Panc1 (cell line): Measurements from ENCODE around the gene SPATA33. TPM values are rescaled to one million over a fixed set of nuclear protein-coding genes. Genes with fewer than 3 reads are reported as not detected.
A peak's percentile ranks its signal among the peaks of the same experiment; 100 is the strongest.

ENCODE experiments used
- ATAC-seq: fragments of 200-7000 bp; cut with Tn5 transposase; 2 replicates; pipeline ENCODE4 v1.9.1; 2020; ENCODE audit warnings: mild to moderate bottlenecking, moderate library complexity
- Bru-seq: library from RNA; stranded (reverse); fragments of 400-500 nt; gene quantifications from one replicate; lab custom pipeline; 2021; lab: Mats Ljungman, UMichigan
- BruChase-seq, 2 experiments: library from RNA; stranded (reverse); fragments of 400-500 nt; gene quantifications; one replicate each; lab custom pipeline; 2021; lab: Mats Ljungman, UMichigan
- BruUV-seq: library from RNA; stranded (reverse); fragments of 400-500 nt; replicated peaks from 2 replicates; lab custom pipeline; 2021; lab: Mats Ljungman, UMichigan
- CTCF ChIA-PET: fragments of 300-600 bp; sonication (Branson Sonifier 250); formaldehyde crosslinking; loops from one replicate; lab custom pipeline; 2022; ENCODE audit warnings: antibody characterized with exemption; lab: Charles Lee
- POLR2A ChIA-PET: fragments of 300-600 bp; sonication (Branson Sonifier 250); formaldehyde crosslinking; loops from one replicate; lab custom pipeline; 2022; ENCODE audit warnings: antibody characterized with exemption; lab: Charles Lee
- DNase-seq: peaks from one replicate; pipeline ENCODE4 v3.0.0-alpha.2; 2010; ENCODE audit warnings: low read depth, low spot score
- H3K27ac ChIP-seq: 2 replicates; pipeline ENCODE4 v1.5.1; 2011; ENCODE audit warnings: mild to moderate bottlenecking, low read length, inconsistent platforms
- H3K27me3 ChIP-seq: fragments of 200-500 bp; sonication (Bioruptor generic); 2 replicates; pipeline ENCODE4 v1.6.0; 2014; ENCODE audit warnings: low read length, inconsistent platforms; ENCODE audit not compliant: control insufficient read depth, insufficient read depth
- H3K36me3 ChIP-seq: fragments of 200-500 bp; sonication (Bioruptor generic); 2 replicates; pipeline ENCODE4 v1.5.1; 2014; ENCODE audit warnings: inconsistent platforms, mild to moderate bottlenecking, low read length, moderate library complexity; ENCODE audit not compliant: control insufficient read depth, insufficient read depth
- H3K4me1 ChIP-seq: 2 replicates; pipeline ENCODE4 v1.5.1; 2011; ENCODE audit warnings: inconsistent platforms, mild to moderate bottlenecking, low read length, moderate library complexity; ENCODE audit not compliant: control insufficient read depth, insufficient read depth
- H3K4me3 ChIP-seq, 2 experiments: 2 replicates each; pipeline ENCODE4 v1.5.1; 2011 to 2012; ENCODE audit warnings: low read depth in 2 of 2, low read length in 2 of 2, mild to moderate bottlenecking in 2 of 2, inconsistent platforms in 1 of 2, moderate library complexity in 1 of 2
- H3K9me3 ChIP-seq: fragments of 200-500 bp; sonication (Bioruptor generic); 2 replicates; pipeline ENCODE4 v1.5.1; 2014; ENCODE audit warnings: low read depth, mild to moderate bottlenecking, inconsistent platforms, low read length, moderate library complexity; ENCODE audit not compliant: control insufficient read depth, insufficient read depth
- CTCF ChIP-seq: fragments of 450-650 bp; IDR thresholded peaks from 2 replicates; pipeline ENCODE4 v1.5.1; 2017; ENCODE audit warnings: mild to moderate bottlenecking
- POLR2AphosphoS5 ChIP-seq: IDR thresholded peaks from 2 replicates; pipeline ENCODE4 v1.6.1; 2012; ENCODE audit warnings: mild to moderate bottlenecking, low read depth, low read length, moderate library complexity
- REST ChIP-seq, 2 experiments: IDR thresholded peaks; 2 replicates each; pipeline ENCODE4 v1.6.1; 2011 to 2012; ENCODE audit warnings: low read depth in 2 of 2, control low read depth in 1 of 2, low read length in 1 of 2, mild to moderate bottlenecking in 1 of 2, moderate library complexity in 1 of 2; ENCODE audit not compliant: insufficient read depth in 1 of 2
- SIN3A ChIP-seq: IDR thresholded peaks from 2 replicates; pipeline ENCODE4 v1.6.1; 2012; ENCODE audit warnings: low read depth, mild to moderate bottlenecking, low read length, moderate library complexity, borderline replicate concordance; ENCODE audit not compliant: insufficient read depth
- TCF7L2 ChIP-seq: IDR thresholded peaks from 2 replicates; pipeline ENCODE4 v1.6.1; 2011; ENCODE audit warnings: mild to moderate bottlenecking, low read depth, low read length, inconsistent platforms
- in situ Hi-C: cut with HindIII; loops from 2 replicates; pipeline ENCODE4 v1.10.0; 2016; ENCODE audit warnings: low sequenced_read_pairs, low pct_unique_long_range_greater_than_20kb
- intact Hi-C: fragments of 100-400 bp; cut with micrococcal nuclease; formaldehyde crosslinking; loops from one replicate; pipeline ENCODE4 v1.10.0; 2022; ENCODE audit not compliant: unreplicated experiment
- long read RNA-seq: library from polyadenylated mRNA; unstranded; transcript quantifications from one replicate; pipeline ENCODE4 v2.0.0, GENCODE V29; 2021; ENCODE audit not compliant: unreplicated experiment
- polyA plus RNA-seq: library from polyadenylated mRNA; unstranded; fragments of >200 nt; gene quantifications from one replicate; pipeline ENCODE4 v1.2.1, GENCODE V29; 2012; ENCODE audit warnings: missing spikeins; ENCODE audit not compliant: insufficient read length
- total RNA-seq: library from RNA; stranded (reverse); gene quantifications from one replicate; pipeline ENCODE4 v1.2.1, GENCODE V29; 2021; ENCODE audit not compliant: unreplicated experiment

Gene SPATA33
- total RNA-seq = 18.3 TPM
- polyA plus RNA-seq = 12.4 TPM
- percentile 64 among the genes with signal in this experiment for Bru-seq, nascent RNA
- BruChase-seq, experiment 1, labeled RNA remaining after a 2-hour chase = percentile 69 among the genes with signal in this experiment
- BruChase-seq, experiment 2, labeled RNA remaining after a 6-hour chase = percentile 76 among the genes with signal in this experiment
- long read RNA-seq, transcript SPATA33-204 (2 exons, 2,368 nt) = major isoform, 6 of 29 reads
- long read RNA-seq, partial matches to known transcripts = 1 of 29 reads
- long read RNA-seq, other reads (novel, unspliced or antisense) = 16 of 29 reads

- ChIA-PET POLR2A (interaction anchor here (0.6 to 0.9 kb wide), 2 partner anchors 9 to 57 kb away, joined by 9 to 11 read pairs; no protein-coding TSS in a partner anchor), CTCF (interaction anchor here (0.6 kb wide), 2 partner anchors 72 to 99 kb away, joined by 10 to 12 read pairs; no protein-coding TSS in a partner anchor)
- BruUV-seq = no TSS peak
- intact Hi-C loops = no loop called here
- peak; percentile 96 for ATAC-seq
- peak within 1 kb of the TSS; percentile 92 to 96 for H3K4me3 ChIP-seq
- in situ Hi-C loops = no loop called here
- TF ChIP-seq SIN3A = peak; percentile 90; the same call in 1 of the 2 replicates
- TF ChIP-seq POLR2AphosphoS5 = no peak
- TF ChIP-seq TCF7L2 = no peak
- TF ChIP-seq REST (IDR thresholded peaks at IDR 0.05; ENCODE audit: insufficient read depth in 1 of 2, low read depth in 2 of 2, low read length in 1 of 2) = no peak
- no peak for TF ChIP-seq CTCF
- H3K36me3 ChIP-seq = peaks cover 18% of the 10 kb centered on the region
- H3K9me3 ChIP-seq = no peaks in the 10 kb centered on the region
- no peaks in the 10 kb centered on the region for H3K4me1 ChIP-seq
- H3K27ac ChIP-seq = peak within 1 kb of the TSS; percentile 93
- DNase-seq = peak; percentile 28
- H3K27me3 ChIP-seq = no peaks in the 10 kb centered on the region
These were observed at the start of gene SPATA33, which contains the start of gene CHMP1A for GRCh38 chr16:89657442-89658220. SPATA33 (plus strand) TSS chr16:89657836; CDS start chr16:89657912, 76 bp downstream. CHMP1A (minus strand) TSS chr16:89657708; CDS start chr16:89657588, 120 bp downstream.

GRCh38 chr16:89607937-89608740, 49.5 kb upstream of the SPATA33 start:
- Histone ChIP-seq H3K36me3 (no peaks in the 10 kb centered on the region), H3K4me1 (peaks cover 5% of the 10 kb centered on the region), H3K27ac (no peak overlapping the region), H3K27me3 (no peaks in the 10 kb centered on the region), H3K4me3 (no peak overlapping the region), H3K9me3 (no peaks in the 10 kb centered on the region)
- ATAC-seq (no peak), DNase-seq (no peak)
- TF ChIP-seq CTCF (no peak), SIN3A (no peak), TCF7L2 (no peak), REST (IDR thresholded peaks at IDR 0.05; ENCODE audit: insufficient read depth in 1 of 2, low read depth in 2 of 2, low read length in 1 of 2) (no peak), POLR2AphosphoS5 (no peak)
- ChIA-PET CTCF (no interaction called here), POLR2A (no interaction called here)
- no TSS peak for BruUV-seq
- intact Hi-C loops = no loop called here
- in situ Hi-C loops = no loop called here
